Neural cell (in vitro differentiated cells): Measurements from ENCODE around the gene BRINP2. TPM values are rescaled to one million over a fixed set of nuclear protein-coding genes. Genes with fewer than 3 reads are reported as not detected.

Experiments
- H2AFZ ChIP-seq: fragments of 200-600, 300-800 bp; sonication (generic), shearing (Covaris generic); 2 replicates; pipeline ENCODE4 v1.6.0; 2014; ENCODE audit warnings: low read depth, mild to moderate bottlenecking, antibody characterized with exemption, low read length, moderate library complexity
- H3F3A ChIP-seq: fragments of 200-600 bp; shearing (Covaris generic); 2 replicates; pipeline ENCODE4 v1.6.1; 2016; ENCODE audit warnings: mild to moderate bottlenecking, moderate library complexity, mixed read lengths, antibody characterized with exemption, low read length; ENCODE audit not compliant: insufficient read depth, poor library complexity, severe bottlenecking
- H3K27ac ChIP-seq: fragments of 200-600, 300-800 bp; sonication (generic), shearing (Covaris generic); 2 replicates; pipeline ENCODE4 v1.5.1; 2014; ENCODE audit warnings: mild to moderate bottlenecking, low read length, moderate library complexity
- H3K27me3 ChIP-seq: fragments of 300-800, 200-600 bp; sonication (generic), shearing (Covaris generic); 2 replicates; pipeline ENCODE4 v1.6.0; 2014; ENCODE audit warnings: mild to moderate bottlenecking, low read depth, low read length, moderate library complexity; ENCODE audit not compliant: insufficient read depth
- H3K36me3 ChIP-seq: fragments of 300-800, 200-600 bp; sonication (generic), shearing (Covaris generic); 2 replicates; pipeline ENCODE4 v1.5.1; 2014; ENCODE audit warnings: mild to moderate bottlenecking, antibody characterized with exemption, low read length, moderate library complexity; ENCODE audit not compliant: insufficient read depth
- H3K4me2 ChIP-seq: fragments of 300-800, 200-600 bp; sonication (generic), shearing (Covaris generic); 2 replicates; pipeline ENCODE4 v1.6.0; 2014; ENCODE audit warnings: mild to moderate bottlenecking, low read length
- H3K4me3 ChIP-seq: fragments of 300-800, 200-600 bp; sonication (generic), shearing (Covaris generic); 2 replicates; pipeline ENCODE4 v1.5.1; 2014; ENCODE audit warnings: mild to moderate bottlenecking, low read length, moderate library complexity
- H3K79me2 ChIP-seq: fragments of 200-600 bp; shearing (Covaris generic); replicated peaks from 2 replicates; pipeline ENCODE4 v1.6.0; 2014; ENCODE audit warnings: mild to moderate bottlenecking, low read length, moderate library complexity; ENCODE audit not compliant: insufficient read depth
- H3K9ac ChIP-seq: fragments of 300-800, 200-600 bp; sonication (generic), shearing (Covaris generic); 2 replicates; pipeline ENCODE4 v1.6.1; 2016; ENCODE audit warnings: mild to moderate bottlenecking, low read length, mixed read lengths
- H3K9me2 ChIP-seq: fragments of 200-600 bp; shearing (Covaris generic); 2 replicates; pipeline ENCODE4 v1.6.1; 2016; ENCODE audit warnings: mild to moderate bottlenecking, low read length, mixed read lengths; ENCODE audit not compliant: insufficient read depth
- H3K9me3 ChIP-seq: fragments of 200-600, 300-800 bp; sonication (generic), shearing (Covaris generic); 2 replicates; pipeline ENCODE4 v1.6.1; 2016; ENCODE audit warnings: mild to moderate bottlenecking, mixed run types, low read length, moderate library complexity, mixed read lengths
- H4K20me1 ChIP-seq: fragments of 200-600 bp; shearing (Covaris generic); 2 replicates; pipeline ENCODE4 v1.6.1; 2016; ENCODE audit warnings: mild to moderate bottlenecking, mixed run types; ENCODE audit not compliant: insufficient read depth
- CTCF ChIP-seq: fragments of 450-650 bp; IDR thresholded peaks from 2 replicates; pipeline ENCODE4 v1.5.1; 2014; ENCODE audit warnings: antibody characterized with exemption, mild to moderate bottlenecking, moderate library complexity; ENCODE audit not compliant: poor library complexity, severe bottlenecking
- EP300 ChIP-seq: fragments of 450-650 bp; conservative IDR thresholded peaks from 2 replicates; pipeline ENCODE4 v1.6.1; 2014; ENCODE audit warnings: antibody characterized with exemption, mild to moderate bottlenecking, moderate library complexity; ENCODE audit not compliant: poor library complexity, severe bottlenecking
- EZH2 ChIP-seq: fragments of 200-600, 300-800 bp; shearing (Covaris generic), sonication (generic); IDR thresholded peaks from 2 replicates; pipeline ENCODE4 v1.6.1; 2014; ENCODE audit warnings: antibody characterized with exemption, low read length, borderline replicate concordance, mild to moderate bottlenecking; ENCODE audit not compliant: insufficient read depth, poor library complexity, severe bottlenecking
- MXI1 ChIP-seq: fragments of 450-650 bp; conservative IDR thresholded peaks from 2 replicates; pipeline ENCODE4 v1.6.1; 2014; ENCODE audit warnings: antibody characterized with exemption, mild to moderate bottlenecking; ENCODE audit not compliant: poor library complexity, severe bottlenecking
- POLR2AphosphoS5 ChIP-seq: IDR thresholded peaks from 2 replicates; pipeline ENCODE4 v1.6.1; 2012
- RAD21 ChIP-seq: fragments of 450-650 bp; conservative IDR thresholded peaks from 2 replicates; pipeline ENCODE4 v1.6.1; 2014; ENCODE audit warnings: antibody characterized with exemption, mild to moderate bottlenecking, moderate library complexity
- SMC3 ChIP-seq: fragments of 450-650 bp; conservative IDR thresholded peaks from 2 replicates; pipeline ENCODE4 v1.6.1; 2014; ENCODE audit warnings: antibody characterized with exemption, mild to moderate bottlenecking, moderate library complexity; ENCODE audit not compliant: poor library complexity
- TAF1 ChIP-seq: IDR thresholded peaks from 2 replicates; pipeline ENCODE4 v1.6.1; 2012; ENCODE audit warnings: low read depth
- polyA plus RNA-seq: library from polyadenylated mRNA; depleted of rRNA; stranded (reverse); fragments of >200 nt; gene quantifications from 2 replicates; pipeline ENCODE4 v1.2.3, GENCODE V29; 2014
- TF ChIP-seq, protein P1 (sequence below): IDR thresholded peaks from 2 replicates; pipeline ENCODE4 v1.6.1; 2012; ENCODE audit warnings: borderline replicate concordance

The BRINP2 gene
- polyA plus RNA-seq, 1 donor from 2014 or later = 12.9 TPM

- Histone ChIP-seq H3K9me2 (no peaks in the 10 kb centered on the region), H3K4me3 (no peak overlapping the region), H3K27me3 (no peaks in the 10 kb centered on the region), H3K36me3 (no peaks in the 10 kb centered on the region), H4K20me1 (no peaks in the 10 kb centered on the region), H3K79me2 (no peaks in the 10 kb centered on the region), H3K4me2 (no peak overlapping the region), H3F3A (no peaks in the 10 kb centered on the region), H3K9ac (no peak overlapping the region), H3K9me3 (no peaks in the 10 kb centered on the region), H3K27ac (no peak overlapping the region), H2AFZ (no peak overlapping the region)
- TF ChIP-seq EP300 = no peak
- TF ChIP-seq SMC3 = no peak
Observed at GRCh38 chr1:177287994-177288393, 117.2 kb downstream of the BRINP2 start.

GRCh38 chr1:177289532-177289931 lies 118.8 kb downstream of the BRINP2 start:
- H3K27ac ChIP-seq = no peak overlapping the region

GRCh38 chr1:177300431-177300830 lies 129.7 kb downstream of the BRINP2 start:
- H3K4me3 ChIP-seq = no peak overlapping the region
- no peaks in the 10 kb centered on the region for H3K9me3 ChIP-seq
- no peaks in the 10 kb centered on the region for H3K9me2 ChIP-seq
- no peak overlapping the region for H3K27ac ChIP-seq
- H3K27me3 ChIP-seq = no peaks in the 10 kb centered on the region
- H3K36me3 ChIP-seq = no peaks in the 10 kb centered on the region
- no peaks in the 10 kb centered on the region for H3F3A ChIP-seq
- TF ChIP-seq RAD21 (no peak), TAF1 (no peak), POLR2AphosphoS5 (no peak), CTCF (no peak), EZH2 (no peak)
- no peak overlapping the region for H3K4me2 ChIP-seq
- no peak overlapping the region for H2AFZ ChIP-seq
- no peaks in the 10 kb centered on the region for H4K20me1 ChIP-seq
- H3K9ac ChIP-seq = no peak overlapping the region
- no peaks in the 10 kb centered on the region for H3K79me2 ChIP-seq

More at GRCh38 chr1:177289532-177289931, 118.8 kb downstream of the BRINP2 start:
- H3K9me3 ChIP-seq = no peaks in the 10 kb centered on the region
- H3K9ac ChIP-seq = no peak overlapping the region
- TF ChIP-seq RAD21 (no peak), POLR2AphosphoS5 (no peak), EP300 (no peak)
- no peak overlapping the region for H3K4me2 ChIP-seq
- no peaks in the 10 kb centered on the region for H3K36me3 ChIP-seq
- no peaks in the 10 kb centered on the region for H3K79me2 ChIP-seq
- no peak overlapping the region for H3K4me3 ChIP-seq
- no peaks in the 10 kb centered on the region for H4K20me1 ChIP-seq
- no peaks in the 10 kb centered on the region for H3K9me2 ChIP-seq
- H3K27me3 ChIP-seq = no peaks in the 10 kb centered on the region
- H2AFZ ChIP-seq = no peak overlapping the region
- H3F3A ChIP-seq = no peaks in the 10 kb centered on the region

DNA sequence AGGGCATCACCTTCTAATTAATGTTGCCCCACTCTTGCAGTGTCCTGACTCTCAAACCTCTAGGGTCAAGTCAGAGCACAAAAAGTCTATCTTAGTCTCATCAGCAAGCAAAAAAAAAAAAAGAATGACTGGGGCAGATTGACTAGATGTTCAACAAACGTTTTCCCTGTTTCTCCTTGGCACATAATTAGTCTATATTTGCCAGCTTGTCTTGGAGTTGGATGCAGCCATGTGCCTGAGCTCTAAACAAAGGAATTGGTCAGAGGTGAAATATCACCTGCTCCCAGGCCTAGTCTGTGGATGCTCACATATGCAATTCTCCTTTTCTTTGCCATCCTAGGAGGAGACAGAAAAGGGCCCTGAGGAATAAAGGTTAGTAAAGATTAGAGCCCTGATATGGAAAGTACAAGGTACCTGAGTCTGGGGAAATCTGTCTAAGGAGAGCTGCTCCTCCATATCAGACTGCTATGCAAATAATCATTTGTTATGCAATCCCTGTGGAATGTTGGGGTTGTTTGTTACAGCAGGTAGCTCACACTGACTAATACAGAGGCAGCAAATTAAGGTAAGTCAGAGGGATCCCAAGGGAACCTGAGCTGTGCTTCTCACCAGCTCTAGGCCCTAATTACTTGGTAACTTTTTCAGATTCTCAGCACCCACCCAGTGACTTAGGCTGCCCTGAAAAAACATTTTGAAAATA lies 130.8 kb downstream of the BRINP2 start:
- Histone ChIP-seq H3K9ac (no peak overlapping the region), H2AFZ (no peak overlapping the region), H4K20me1 (no peaks in the 10 kb centered on the region), H3K36me3 (no peaks in the 10 kb centered on the region), H3K4me2 (no peak overlapping the region), H3K4me3 (no peak overlapping the region), H3K9me2 (no peaks in the 10 kb centered on the region), H3K27me3 (no peaks in the 10 kb centered on the region), H3F3A (no peaks in the 10 kb centered on the region), H3K27ac (peak overlapping the region; percentile 55), H3K9me3 (no peaks in the 10 kb centered on the region), H3K79me2 (no peaks in the 10 kb centered on the region)
- TF ChIP-seq, protein P1, sequence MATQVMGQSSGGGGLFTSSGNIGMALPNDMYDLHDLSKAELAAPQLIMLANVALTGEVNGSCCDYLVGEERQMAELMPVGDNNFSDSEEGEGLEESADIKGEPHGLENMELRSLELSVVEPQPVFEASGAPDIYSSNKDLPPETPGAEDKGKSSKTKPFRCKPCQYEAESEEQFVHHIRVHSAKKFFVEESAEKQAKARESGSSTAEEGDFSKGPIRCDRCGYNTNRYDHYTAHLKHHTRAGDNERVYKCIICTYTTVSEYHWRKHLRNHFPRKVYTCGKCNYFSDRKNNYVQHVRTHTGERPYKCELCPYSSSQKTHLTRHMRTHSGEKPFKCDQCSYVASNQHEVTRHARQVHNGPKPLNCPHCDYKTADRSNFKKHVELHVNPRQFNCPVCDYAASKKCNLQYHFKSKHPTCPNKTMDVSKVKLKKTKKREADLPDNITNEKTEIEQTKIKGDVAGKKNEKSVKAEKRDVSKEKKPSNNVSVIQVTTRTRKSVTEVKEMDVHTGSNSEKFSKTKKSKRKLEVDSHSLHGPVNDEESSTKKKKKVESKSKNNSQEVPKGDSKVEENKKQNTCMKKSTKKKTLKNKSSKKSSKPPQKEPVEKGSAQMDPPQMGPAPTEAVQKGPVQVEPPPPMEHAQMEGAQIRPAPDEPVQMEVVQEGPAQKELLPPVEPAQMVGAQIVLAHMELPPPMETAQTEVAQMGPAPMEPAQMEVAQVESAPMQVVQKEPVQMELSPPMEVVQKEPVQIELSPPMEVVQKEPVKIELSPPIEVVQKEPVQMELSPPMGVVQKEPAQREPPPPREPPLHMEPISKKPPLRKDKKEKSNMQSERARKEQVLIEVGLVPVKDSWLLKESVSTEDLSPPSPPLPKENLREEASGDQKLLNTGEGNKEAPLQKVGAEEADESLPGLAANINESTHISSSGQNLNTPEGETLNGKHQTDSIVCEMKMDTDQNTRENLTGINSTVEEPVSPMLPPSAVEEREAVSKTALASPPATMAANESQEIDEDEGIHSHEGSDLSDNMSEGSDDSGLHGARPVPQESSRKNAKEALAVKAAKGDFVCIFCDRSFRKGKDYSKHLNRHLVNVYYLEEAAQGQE = no peak
- TF ChIP-seq EZH2 (no peak), RAD21 (no peak), CTCF (no peak), SMC3 (no peak), EP300 (no peak), MXI1 (no peak), TAF1 (no peak), POLR2AphosphoS5 (no peak)
